ENCODE measurements around the gene SPTBN1.

SPTBN1 gene

GRCh38 chr2:54586494-54586893, 130.4 kb downstream of the SPTBN1 start:
- H3K4me3 ChIP-seq (ENCODE audit: low read depth, low read length): no peak overlapping the region
- TF ChIP-seq CTCF (conservative IDR thresholded peaks at IDR 0.05; ENCODE audit: low read depth, low read length): no peak

GRCh38 chr2:54587171-54588016, 131.3 kb downstream of the SPTBN1 start:
- TF ChIP-seq CTCF (conservative IDR thresholded peaks at IDR 0.05; ENCODE audit: low read depth, low read length): no peak
- H3K4me3 ChIP-seq (ENCODE audit: low read depth, low read length): no peak overlapping the region
- no peak for DNase-seq (ENCODE audit: low read depth)

More at GRCh38 chr2:54586494-54586893, 130.4 kb downstream of the SPTBN1 start:
- DNase-seq (ENCODE audit: low read depth): no peak

GRCh38 chr2:54588244-54588899, 132.2 kb downstream of the SPTBN1 start:
- no peak for TF ChIP-seq CTCF (conservative IDR thresholded peaks at IDR 0.05; ENCODE audit: low read depth, low read length)
- no peak overlapping the region for H3K4me3 ChIP-seq (ENCODE audit: low read depth, low read length)
- no peak for DNase-seq (ENCODE audit: low read depth)

- no peak overlapping the region for H3K4me3 ChIP-seq (ENCODE audit: low read depth, low read length)
- no peak for DNase-seq (ENCODE audit: low read depth)
- TF ChIP-seq CTCF (conservative IDR thresholded peaks at IDR 0.05; ENCODE audit: low read depth, low read length): no peak
These were observed 132.9 kb downstream of the SPTBN1 start for GRCh38 chr2:54589038-54589339.

DNA sequence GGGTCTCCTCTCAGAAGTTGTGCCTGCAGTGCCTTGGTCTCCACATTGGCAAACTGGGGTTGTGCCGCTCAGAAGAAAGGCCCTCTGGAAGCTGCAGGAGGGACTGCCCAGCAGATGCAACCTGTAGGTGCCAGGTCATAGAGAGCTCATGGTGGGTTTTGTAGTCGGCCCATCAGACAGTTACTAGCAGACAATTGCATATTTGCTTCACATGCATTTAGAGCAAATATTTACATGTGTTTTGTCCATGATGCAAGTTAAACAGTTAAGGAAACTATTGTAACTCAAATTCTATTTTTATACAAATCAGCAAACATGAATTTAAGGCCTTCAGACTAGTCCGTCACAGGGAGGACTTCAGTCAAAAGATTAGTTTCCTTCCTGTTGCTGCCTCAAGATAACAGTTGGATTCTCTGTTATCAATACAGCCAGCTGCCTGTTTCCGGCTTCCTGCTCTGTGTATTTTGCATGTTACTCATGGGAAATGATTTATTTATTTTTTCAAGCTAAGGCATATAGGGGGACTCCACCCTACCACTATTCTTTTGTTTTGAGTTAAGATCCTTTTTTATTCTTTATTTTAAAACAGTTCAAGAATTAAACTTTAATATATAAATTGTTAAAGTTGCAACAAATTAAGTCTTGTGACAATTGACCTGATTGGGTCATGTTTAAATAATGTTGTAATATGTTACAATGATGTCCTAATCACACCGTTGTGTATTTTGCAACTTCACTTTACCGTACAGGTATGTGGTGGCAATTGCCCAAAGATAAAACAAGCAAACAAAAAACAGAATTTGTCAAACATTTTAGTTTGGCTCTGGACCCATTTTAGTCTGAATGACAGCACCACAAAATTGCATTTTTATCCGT, 133.5 kb downstream of the SPTBN1 start:
- DNase-seq (ENCODE audit: low read depth): no peak
- H3K4me3 ChIP-seq (ENCODE audit: low read depth, low read length): no peak overlapping the region
- TF ChIP-seq CTCF (conservative IDR thresholded peaks at IDR 0.05; ENCODE audit: low read depth, low read length): no peak

DNA sequence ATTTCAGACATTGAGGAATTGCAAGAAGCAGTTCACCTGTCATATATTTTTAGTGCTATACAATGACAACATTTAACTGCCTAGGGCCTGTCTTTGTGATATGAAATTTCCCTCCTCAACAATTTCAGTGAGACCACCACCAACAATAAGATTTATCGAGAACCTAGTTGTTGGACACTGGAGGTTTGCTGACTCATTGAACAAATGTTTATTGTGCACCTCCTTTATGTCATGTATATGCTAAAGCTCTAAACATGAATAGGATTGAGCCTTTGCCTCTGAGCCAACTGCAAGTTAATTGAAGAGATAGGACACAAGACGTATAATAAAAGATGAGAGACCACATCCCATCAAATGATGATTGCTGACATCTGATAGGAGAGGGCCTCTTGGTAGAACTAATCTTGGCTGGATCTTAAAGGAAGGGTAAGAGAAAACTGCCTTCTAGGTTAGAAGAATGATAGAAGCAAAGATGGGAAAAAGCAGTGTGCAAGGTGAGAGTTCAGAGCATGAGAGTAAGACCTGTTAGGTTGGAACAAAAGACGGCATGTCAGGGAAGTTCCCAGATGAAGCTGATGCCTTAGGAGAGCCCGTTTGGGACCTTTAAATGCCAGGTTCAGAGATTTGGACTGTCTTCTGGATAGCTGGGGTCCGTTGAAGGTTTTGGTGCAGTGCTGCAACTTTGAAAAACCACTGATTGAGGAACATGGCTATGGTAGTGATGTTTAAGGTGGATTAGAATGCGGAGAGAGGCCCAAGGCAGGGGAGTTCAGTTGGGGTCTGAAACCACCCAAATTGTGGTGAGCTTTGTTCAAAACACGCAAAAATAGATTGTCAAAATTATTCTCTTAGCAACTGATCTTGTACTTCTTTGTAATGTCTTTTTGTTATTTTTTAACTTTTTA, 134.3 kb downstream of the SPTBN1 start:
- no peak overlapping the region for H3K4me3 ChIP-seq (ENCODE audit: low read depth, low read length)
- no peak for DNase-seq (ENCODE audit: low read depth)

More for the DNA sequence above, 134.3 kb downstream of the SPTBN1 start:
- TF ChIP-seq CTCF (conservative IDR thresholded peaks at IDR 0.05; ENCODE audit: low read depth, low read length): no peak
